DMS53 (cell line): ENCODE measurements around the gene HHAT.

Source experiments
- DNase-seq: peaks from one replicate; lab custom pipeline; 2025; lab: John Stamatoyannopoulos, UW

HHAT gene

DNA sequence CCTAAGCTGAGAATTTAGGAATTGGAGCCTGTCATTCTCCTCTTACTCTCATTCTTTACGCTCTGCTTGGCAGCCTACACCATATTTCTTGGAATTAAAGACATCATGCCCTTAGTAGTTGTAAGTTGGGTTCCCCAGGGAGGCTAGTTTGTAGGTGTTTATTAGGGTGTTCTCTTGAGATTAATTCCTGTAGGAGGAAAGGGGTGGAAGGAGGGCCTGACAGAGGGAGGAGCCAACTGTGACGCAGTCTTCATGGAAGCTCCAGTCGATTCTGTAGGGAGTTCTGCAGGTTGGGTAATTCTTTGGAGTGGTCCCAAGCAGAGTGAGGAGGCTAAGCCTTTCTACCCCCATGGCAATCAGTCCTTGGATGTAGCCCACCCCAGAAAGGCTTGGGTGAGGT is 111.4 kb downstream of the HHAT start:
- no peak for DNase-seq

DNA sequence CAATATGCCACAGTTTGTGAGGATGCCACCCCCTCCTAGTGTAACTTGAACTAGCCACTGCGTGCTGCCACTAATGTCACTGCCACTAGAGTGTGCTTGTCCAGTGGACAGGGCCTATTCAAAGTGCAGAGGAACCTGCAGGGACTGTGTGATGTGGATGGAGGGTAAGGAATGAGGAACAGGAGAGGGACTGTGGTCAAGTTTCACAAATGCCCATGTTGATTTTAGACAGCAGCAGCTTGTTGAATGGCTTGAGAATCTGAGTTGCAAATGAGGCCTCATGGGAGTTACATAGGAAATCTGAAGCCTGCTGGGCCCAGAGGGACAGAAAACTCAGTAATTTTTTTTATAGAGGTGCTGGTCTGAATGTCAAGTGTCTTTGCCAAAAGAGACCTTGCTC is 112.3 kb downstream of the HHAT start:
- no peak for DNase-seq

DNA sequence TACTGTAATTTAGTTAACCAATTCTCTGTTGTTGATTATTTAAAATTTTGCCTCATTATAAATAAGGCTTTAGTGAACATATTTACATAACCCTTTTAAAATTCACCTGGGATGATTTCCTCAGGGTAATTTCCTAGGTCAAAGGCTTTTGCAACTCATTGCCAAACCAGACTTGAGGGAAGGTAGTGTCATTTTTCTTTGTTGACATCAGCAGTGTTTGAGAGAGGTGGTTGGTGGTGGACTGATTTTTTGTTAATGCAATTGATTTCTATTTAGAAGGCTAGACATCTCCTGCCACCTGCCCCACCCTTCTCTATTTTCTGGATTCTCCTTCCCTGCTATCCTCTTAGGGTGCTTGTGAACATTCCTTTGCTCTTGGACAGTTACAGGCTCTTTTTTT is 116.8 kb downstream of the HHAT start:
- peak; percentile 27 for DNase-seq

DNA sequence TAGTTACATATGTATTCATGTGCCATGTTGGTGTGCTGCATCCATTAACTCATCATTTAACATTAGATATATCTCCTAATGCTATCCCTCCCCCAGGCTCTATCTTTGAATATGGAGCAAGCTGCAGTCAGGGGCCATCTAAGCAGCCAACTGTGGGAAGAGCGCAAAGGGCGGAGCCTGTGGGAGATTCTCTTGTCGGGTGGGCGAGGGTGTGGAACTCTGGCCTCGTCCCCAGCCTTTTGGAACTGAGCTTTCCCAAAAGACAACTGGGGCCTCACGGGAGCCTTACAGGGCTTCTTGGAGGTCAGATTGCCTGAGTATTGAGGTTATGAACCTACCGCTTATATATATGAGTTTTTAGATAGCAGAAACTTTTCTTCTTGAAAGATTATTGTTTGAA is 117.2 kb downstream of the HHAT start:
- DNase-seq, result no peak

DNA sequence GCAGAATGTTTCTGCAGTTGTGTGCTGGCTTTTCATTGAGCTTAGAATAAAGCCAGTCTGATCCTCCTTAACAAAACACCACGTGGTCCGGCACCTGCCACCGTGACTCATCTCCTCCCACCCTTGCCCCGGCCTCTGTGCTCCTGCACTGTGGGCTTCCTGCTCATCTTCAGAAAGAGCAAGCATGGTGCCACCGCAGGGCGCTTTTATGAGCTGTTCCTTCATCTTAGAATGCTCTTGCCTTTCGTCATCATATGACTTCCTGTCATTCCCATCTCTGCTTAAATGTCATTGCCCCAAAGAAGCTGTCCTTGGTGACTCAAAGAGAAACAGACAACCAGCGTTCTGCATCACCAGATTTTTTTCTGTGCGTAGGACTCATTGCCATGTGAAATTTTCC is 117.8 kb downstream of the HHAT start:
- peak; percentile 97 for DNase-seq

DNA sequence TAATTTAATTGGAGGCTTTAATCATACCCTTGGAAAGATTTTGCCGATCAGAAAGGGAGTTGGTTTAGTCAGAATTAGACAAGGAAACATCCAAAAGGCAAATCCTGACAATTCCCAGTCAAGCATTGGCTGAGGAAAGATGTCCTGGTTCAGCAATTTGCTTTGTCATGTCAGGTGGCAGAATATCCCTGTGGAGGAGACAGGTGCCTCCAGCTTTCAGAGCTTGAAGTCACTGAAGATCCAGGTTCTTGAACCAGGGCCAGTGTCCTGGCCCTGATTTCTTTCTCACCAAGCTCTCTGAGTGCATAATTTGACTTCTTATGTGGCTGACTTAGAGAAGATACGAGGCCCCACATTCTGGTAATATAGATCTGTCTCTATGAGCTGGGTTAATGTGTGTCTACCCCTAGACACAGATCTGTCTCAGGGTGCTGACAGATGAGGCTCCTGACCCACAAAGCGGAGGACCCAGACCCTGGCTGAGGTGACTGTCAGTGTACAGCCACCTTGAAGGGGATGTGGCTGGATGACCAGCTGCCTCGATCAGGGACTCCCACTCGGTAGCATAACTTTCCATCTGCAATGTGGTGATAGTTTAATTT is 118.9 kb downstream of the HHAT start:
- peak; percentile 63 for DNase-seq

DNA sequence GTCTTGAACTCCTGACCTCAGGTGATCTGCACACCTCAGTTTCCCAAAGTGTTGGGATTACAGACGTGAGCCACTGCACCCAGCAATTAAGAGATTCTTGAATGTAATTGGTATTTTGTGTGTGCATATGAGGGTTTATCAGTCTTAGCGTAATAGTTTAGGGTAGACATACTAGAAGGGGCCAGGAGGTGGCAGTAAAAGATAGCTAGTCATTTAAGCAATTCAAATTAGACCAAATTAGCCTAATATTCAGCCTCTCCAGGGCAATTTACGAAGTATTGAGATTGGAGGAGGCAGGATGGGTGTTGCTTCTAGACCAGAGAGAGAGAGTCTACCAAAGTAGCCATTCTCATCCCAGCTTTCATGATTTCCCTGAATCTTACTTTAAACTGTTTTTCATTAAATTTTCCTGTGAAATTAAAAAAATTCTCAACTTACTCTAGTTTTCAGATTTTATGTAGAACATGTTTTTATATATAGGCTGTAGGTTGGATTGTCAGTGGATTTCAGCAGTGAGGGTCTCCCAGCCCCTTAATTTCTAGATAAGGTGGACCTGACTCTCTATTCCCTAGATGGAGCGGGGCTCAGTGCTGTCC is 119.7 kb downstream of the HHAT start:
- DNase-seq, result peak; percentile 80

DNA sequence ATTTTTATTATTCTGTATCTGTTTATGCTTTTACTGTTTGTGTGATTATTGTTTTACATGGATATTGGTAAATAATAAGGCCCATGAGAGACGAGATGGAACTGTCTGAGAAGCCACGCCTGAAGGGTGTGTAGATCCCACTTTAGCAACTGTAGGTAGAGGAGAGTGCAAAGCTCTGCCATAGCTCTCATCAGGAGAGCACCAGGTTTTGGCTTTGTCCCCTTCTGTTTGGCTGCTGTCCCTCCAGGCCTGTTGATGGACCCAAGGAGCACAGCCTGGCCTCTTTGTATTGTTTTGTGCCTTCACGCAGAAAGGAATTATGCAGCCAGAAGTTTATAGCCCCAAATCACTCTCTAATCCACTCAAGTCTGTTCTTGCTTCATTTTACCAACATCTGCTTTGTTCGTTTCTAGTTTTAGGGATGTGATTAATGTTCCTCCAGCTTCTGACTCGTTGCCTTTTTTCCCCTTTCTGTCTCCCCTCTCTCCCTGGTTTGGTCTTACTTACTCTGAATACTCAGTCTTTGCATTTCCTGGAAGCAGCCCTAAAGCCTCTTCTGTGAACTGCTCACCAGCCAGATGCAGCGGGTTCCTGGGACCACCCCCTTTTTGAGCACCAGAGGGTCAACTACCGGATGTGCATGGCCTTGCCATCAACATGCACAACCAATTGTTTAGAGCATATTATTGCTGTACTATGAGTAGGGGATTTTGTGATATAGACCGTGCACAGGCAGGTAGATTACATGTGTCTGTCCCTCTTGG is 127.3 kb downstream of the HHAT start:
- no peak for DNase-seq

DNA sequence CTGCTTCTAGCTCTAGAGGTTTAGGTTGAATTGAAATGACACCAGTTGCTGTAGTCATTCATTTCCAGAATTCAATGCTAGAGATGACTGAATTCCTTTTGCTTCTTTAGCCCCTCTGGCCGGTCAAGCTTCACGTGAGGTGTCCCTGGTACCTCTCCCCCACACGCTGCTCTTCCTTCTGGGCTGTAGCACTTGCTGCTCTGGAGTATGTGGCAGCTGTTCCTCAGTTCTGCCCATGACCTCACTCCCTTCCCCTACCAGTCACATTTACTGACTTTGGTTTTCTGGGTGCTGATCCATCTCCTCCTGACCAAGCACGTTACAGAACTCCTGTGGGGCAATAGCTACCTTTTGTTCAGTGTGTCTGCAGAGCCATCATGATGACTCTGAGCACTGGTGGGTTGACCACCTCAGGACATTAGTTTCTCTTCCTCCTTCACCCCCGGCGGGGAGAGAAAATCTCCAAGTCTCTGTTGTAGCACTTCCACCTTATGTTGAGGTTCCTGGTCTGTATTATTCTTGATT is 128.1 kb downstream of the HHAT start:
- DNase-seq, result no peak

DNA sequence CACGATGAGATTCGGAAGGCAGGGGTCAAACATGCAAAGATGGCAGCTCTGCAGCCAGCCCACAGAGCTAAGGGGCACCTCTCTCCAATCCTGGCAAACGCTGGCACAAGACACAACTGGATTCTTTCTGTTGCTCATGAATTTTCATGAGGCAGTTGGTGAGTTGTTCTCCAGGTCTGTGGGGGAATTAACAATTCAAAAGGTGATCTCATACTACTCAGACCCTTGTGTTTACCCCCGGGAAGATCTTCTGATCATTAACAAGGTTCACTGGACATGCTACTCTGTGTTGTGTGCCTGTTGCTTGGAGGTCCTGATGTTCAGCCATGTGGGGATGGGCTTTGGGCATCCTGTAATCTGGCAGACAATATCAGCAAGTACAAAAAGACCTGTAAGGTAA is 128.9 kb downstream of the HHAT start:
- no peak for DNase-seq

DNA sequence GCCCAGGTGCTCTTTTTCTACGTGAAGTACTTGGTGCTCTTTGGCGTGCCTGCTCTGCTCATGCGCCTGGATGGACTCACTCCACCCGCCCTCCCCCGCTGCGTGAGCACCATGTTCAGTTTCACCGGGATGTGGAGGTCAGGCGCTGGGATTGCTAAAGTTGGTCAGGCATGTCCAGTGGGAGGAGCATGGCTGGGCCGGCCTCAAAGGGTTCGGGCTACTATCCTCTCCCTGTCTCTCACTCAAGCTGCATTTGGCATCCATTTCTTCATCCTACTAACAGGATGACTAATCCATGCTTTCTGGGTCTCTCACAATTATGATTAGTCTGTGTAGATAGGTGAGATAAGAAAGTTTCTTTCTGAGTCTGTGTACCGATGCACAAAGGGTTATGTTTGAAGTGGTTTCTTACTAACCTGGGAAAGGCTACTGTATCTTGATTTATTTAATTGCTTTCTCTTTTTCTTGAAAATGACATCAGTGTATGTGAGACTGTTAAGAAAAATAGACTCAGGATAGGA is 135.9 kb downstream of the HHAT start:
- DNase-seq, result peak; percentile 99

DNA sequence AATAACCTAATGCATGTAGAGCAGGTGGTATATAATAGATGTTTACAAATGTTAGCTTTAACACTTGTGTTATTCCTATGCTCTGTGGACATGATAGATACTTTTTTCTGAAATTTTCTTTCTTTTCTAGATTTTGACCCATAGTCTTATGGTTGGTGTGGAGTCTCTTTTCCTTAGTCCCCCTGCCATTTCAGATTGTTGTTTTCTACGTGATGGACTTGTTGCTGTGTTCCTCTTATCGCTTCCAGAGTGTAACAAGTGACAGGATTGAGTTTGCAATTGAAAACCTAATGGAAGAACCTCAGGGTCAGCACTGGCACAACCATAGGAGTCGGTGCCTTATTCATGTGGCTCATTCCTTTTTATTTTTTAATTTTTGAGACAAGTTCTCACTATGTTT is 136.4 kb downstream of the HHAT start:
- DNase-seq, result no peak

DNA sequence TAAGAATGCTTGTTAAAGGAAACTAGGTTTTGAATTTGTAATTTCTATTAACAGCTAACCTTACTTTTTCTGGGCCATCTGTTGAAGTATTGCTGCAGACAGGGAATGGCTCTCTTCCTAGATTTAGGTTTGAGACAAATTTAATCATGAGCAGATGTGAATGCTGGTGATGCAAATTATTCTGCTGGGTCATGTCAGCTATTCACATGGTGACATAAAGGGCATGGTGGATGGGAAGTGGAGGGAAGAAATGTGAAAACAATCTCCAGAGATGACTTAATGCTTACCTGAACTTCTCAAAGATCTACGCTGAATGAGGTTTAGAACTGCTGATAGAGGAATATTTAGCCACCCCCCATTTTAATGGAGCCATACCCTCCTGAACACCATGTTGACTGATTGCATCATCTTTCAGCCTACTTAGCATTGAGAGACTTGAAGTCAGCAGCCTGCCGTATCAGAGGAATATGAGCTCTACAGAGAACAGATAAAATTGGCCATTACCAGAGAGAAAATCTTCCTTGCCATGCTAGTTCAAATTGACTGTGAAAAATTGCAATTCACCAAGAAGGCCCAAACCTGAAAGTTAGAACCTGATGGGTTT is 138.8 kb downstream of the HHAT start:
- DNase-seq, result no peak

DNA sequence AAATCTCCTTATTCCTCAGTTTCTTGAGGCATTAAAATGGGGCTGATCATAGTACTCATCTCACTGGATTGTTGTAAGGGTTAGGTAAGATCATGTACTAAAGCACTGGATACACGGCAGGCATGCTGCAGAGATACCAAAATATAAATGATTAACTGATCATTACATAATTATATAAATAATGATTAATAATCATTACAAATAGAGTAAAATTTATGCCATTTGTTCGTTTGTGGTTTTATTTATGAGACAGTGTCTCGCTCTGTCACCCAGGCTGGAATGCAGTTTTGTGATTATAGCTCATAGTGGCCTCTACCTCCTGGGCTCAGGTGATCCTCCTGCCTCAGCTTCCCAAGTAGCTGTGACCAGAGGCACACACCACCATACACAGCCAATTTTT is 140.7 kb downstream of the HHAT start:
- no peak for DNase-seq

DNA sequence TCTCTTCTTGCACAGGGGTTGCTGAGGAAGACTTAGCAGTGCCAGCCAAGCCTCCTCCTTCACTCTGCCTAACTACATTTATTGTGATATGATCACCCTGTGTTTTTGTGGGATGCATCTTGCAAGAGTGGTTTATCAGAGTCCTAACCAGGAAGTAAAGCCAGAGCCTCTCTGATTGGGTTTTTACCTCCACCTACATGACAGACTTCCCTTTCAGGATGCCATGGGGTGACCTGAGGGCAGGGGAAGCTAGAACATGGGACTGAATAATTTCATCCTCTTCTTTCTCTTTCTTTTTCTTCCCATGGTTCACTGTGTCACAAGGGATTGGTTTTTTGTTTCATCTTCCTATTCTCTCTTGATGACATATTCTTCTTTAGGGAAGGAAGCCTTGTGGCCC is 146.6 kb downstream of the HHAT start:
- no peak for DNase-seq

DNA sequence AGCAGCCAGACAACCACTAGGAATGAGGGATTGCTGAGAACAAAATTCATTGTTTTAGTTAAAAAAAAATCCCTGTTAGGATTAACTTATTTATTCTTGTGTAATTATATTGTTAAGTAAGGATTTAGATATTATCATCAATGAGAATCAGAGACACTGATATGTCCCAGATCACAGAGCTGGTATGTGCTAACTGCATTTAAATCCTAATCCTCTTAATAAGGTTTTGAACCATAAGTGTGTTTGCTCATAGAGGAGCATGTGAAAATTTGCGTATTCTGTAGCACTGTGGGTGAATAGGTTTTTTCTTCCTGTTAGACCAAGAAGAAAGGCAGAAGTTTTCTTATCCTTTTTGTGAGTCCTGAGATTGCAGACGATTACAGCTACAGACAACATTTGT is 147.1 kb downstream of the HHAT start:
- DNase-seq, result no peak

DNA sequence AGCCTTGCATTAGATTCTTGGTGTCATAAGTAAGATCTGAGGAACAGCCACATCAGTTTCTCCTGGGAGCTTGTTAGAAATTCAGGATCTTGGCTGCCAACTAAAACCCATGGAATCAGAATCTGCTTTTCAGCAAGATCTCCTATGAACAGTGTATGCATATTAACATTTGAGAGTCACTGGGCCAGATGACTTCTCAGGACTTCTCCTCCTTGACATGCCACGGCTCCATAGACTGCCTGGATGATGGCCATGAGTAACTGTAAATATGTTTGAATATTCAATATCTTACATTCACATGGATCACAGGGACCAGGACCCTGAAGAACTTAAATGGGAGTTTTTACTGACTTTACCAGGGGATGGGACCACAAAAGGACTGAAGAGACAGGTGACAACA is 148.0 kb downstream of the HHAT start:
- DNase-seq, result no peak

DNA sequence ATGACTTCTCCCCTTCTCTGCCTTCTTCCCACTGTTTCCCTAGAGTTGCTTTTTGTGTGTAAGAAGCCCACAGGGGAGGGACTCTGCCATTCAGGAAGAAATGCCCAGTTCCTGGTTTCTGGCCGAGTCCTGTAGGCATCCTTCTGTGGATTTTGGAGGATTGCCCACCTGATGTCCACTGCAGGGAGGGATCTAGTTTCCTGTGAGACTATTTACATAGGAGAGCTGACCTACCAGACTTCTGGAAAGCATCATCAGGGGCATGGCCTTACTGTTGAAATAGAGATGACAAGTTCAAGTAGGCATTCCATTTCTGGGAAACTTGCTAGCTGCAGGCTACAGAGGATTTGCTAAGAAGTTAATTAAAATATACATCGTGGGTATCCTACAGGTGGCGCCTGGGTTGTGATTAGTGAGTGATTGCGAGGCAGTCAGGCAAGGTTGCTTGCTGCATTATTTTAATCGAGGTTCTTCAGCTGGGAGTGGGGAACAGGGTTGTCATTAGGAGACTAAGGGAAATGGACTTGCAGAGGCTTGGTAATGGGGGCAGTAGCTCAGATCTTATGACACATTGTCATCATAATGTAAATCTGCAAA is 148.7 kb downstream of the HHAT start:
- peak; percentile 12 for DNase-seq

DNA sequence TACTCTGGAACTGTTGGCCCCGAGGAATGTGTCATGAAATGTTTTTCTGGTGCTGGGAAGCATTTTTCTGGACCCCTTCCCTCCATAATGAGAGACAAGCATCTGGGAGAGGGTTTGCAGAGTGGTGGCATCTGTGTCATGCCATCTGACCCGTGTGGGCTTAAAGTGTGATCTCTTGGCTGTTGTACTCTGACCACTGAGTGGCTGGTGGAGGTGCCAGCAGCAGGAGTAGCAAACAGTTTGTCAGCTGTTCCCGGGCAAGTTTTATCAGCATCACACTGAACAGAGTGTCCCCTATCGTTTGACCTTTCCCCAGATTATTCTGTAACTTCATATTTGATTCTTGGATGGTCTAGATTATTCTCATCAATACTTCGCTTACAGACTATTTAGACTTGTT is 150.1 kb downstream of the HHAT start:
- no peak for DNase-seq

DNA sequence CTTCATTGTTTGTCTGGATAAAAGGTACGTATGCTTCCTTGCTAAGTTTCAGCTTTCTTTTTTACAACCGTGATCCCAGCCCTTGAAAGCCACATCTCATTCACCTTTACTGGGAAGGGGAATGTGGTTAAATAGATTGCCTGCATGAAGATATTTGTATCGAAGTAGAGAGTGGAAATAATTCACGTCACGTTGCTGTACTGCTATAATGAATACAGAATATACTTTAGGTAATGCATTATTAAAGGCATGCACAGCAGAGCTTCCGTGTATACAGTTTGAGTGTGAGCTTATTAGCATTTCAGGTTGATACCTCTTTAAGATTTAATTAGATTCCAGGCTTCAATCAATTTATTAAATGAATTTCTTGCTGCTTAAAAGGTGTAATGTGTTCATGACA is 153.8 kb downstream of the HHAT start:
- DNase-seq, result no peak

DNA sequence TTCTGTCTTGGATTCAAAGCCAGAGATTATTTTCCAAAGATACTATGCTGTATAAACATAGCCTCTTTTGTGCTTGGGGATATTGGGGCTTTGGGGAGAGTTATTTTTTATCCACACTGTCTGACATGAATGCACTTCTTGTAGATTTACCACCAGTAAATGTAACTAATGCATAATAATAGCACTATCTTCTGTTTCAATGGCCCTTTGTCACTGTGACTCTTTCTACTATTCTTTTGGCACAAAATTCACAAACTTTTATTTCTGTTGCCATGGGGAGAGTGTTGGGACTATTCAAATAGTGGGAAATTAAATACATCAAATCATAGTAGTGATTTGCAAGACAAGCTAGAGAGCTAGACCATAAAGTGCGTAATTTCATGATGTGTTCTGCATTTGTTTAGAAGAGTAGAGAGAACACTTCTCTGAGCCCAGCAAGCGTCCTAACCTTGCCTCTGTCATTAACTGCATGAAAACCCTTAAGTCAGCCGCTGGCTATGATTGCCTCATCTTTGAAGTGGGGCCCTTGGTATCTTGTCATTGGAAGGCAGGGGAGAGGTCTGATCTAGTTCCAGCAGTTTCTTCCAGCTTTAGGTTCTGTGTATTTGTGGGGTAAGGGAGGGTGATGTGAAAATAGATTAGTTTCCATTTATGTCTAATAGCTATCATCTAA is 154.4 kb downstream of the HHAT start:
- no peak for DNase-seq

DNA sequence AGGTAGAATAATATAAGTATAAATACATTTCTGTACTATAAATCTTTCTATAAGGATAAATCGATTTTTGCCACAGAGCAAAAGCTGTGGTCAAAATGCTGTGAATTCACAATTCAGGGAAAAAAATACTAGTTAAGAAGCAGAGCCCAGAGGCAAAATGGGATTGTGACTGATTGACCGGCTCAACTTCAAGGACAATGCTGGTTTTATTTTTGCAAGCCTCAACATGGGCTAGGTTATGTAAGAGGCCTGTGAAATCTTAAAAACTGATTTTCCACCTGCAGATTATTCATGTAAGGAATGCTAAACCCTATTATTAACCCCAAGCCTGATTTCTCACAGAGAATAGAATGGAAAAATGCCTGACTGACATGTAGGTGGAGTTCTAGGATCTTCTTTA is 155.1 kb downstream of the HHAT start:
- DNase-seq, result no peak
